ENCODE data around the gene TM4SF1.
"Not testable (repeated sequence)": the region's sequence is repeated elsewhere in the genome, so short reads cannot be mapped to it uniquely, and the experiment has no call there.

The TM4SF1 gene

DNA sequence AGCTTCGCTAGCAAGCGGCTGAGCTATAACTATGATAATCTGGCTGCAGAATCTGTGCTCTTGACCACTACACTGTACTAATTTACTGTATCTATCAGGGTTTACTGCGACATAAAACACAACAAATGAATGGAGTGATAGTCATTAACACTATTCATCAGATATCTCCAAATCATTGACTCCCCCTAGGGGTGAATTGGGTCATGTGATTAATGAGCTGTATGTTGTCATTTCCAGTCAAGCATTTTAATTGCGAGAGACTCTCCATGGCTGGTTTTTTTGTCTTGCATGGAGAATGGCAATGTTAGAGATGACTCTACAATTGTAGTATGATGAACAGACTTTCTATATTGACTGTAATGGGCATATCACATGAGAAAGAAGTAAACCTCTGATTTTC lies 33.5 kb downstream of the TM4SF1 start:
- DNase-seq (ENCODE audit: low read depth in 2 of 2) = no peak

DNA sequence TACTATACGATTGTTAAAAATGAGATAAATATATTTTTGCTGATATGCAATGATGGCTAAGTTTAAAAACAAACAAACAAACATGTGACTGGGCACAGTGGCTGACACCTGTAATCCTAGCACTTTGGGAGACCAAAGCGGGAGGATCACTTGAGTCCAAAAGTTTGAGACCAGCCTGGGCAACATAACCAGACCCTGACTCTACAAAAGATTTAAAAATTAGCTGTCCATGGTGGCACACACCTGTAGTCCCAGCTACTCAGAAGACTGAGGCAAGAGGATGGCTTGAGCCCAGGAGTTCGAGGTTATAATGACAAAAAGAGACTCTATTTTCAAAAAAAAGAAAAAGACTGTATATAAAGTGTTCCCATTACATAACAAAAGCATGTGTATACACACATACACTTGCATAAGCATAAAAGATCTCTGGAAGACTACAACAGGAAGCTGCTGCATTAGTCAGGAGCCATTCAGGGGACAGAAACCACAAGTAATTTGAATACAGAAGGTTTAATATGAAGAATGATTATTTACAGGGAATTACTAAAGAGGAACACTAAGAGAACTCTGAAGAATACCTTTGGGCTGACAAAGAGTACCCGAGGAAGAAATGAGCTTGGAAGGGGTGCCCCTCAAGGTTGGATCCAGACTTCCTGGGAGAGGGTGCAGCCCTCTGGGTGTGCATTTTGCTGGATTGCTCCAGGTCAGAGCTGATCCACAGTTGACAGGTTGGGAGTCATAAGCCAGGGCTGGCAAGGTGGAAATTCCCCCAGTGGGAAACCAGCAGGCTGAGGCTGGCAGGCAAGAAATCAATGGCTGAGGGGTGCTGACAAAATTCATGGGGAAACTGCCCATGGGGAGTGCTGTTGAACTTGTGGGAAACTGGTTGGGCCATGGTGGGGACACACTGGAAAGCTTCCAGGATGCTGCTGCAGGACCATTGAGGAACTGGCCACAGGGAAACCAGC lies 34.8 kb downstream of the TM4SF1 start:
- DNase-seq (ENCODE audit: low read depth in 2 of 2) = peak; percentile 64 to 68

DNA sequence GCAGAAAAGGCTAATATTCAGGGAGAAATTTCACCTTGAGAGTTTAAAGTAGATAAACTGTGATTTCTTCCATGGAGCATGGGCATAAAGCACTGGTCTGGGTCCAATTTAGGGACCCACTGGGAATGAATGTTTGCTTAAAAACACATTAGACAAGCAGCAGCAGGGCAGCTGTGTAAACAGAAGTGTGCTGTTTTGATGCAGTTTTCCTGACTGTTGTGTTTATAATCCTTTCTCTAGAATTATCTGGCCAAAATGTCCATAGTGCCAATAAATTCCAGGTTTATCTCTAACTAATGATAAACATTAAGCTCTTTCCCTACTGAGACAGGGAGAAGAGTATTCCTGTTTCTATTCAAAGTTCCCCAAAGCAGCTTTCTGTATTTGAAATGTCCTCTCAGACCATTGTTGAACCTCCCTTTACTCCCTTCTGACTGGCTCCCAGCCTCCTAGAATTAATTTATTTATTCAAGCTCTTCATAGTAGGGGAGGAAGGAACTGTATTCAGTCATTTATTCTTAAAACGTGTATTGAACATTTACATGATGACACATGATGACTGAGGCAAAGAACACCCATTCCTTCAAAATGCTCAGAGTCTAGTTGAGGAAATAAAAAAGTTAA lies 37.0 kb downstream of the TM4SF1 start:
- no peak for DNase-seq (ENCODE audit: low read depth in 2 of 2)

DNA sequence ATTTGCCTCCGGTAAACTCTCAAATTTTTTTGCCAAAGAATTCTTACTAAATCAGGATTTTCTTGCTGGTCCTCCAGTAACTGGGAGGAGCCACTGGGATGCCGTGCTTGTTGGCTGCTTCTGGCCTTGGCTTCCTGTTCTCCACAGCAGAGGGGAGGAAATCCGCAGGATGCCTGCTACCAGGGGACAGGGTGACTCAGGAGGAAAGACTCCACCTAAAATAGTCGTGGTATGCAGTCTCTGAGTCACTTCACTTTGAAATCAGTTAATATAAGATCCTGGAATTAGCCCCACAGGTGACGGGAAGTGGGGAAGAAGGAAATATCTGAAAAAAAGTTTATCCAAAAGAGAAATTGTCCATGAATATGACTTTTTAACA lies 37.5 kb downstream of the TM4SF1 start:
- peak; percentile 93 to 94 for DNase-seq (ENCODE audit: low read depth in 2 of 2)

DNA sequence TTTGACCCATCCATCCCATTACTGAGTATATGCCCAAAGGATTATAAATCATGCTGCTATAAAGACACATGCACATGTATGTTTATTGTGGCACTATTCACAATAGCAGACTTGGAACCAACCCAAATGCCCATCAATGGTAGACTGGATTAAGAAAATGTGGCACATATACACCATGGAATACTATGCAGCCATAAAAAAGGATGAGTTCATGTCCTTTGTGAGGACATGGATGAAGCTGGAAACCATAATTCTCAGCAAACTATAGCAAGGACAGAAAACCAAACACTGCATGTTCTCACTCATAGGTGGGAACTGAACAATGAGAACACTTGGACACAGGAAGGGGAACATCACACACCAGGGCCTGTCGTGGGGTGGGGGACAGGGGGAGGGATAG lies 40.0 kb downstream of the TM4SF1 start:
- DNase-seq (ENCODE audit: low read depth in 2 of 2) = not testable (repeated sequence)

DNA sequence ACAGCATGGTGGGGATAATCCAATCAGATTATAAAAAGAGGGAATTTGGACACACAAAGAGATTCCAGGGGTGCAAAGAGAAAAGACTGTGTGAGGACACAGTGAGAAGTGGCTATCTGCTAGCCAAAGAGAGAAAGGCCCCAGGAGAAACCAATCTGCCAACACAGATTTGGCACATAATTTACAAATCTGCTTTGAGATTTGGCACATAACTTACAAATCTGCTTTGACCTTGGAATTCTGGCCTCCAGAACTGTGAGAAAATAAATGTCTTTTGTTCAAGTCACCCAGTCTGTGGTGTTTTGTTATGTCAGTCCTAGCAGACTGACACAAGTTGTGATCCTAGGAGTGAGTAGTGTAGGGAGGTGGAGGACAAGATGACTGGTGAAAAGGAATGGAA lies 40.5 kb downstream of the TM4SF1 start:
- no peak for DNase-seq (ENCODE audit: low read depth in 2 of 2)

DNA sequence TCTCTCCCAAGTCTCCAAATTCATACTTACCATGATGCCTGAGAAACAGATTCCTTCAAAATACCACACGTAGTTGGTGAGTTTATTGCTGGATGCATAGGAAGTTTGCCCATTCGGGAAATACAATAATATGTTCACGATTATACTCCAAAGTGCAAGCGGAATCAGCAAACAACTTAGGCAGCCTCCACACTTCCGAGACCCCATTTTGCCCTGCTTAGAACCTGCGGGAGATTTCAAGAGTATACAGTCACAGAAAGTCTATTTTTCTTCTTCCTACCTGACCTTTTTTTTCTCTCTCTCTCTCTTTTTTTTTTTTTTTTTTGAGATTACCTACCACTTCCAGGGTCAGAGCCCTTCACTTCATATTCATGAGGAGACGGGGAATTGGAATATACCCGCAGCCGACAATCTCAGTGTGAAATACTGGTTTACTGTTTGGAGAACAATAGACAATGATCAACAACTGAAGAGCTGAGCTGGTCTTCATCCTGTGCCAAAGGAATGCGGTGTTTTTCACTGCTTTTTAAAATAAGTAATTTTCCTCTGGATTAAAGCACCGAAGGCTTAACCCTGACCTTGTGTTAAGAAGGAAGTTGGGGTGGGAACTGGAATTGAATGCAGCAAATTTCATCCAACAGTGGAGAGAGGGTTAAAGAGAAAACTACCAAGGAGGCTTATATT lies 44.1 kb downstream of the TM4SF1 start, which contains the start of gene TM4SF18:
TM4SF18 (minus strand) TSS at position 461 of the 684 bp plus-strand sequence; CDS start at position 207, 254 bp downstream.
- no peak for DNase-seq (ENCODE audit: low read depth in 2 of 2)

DNA sequence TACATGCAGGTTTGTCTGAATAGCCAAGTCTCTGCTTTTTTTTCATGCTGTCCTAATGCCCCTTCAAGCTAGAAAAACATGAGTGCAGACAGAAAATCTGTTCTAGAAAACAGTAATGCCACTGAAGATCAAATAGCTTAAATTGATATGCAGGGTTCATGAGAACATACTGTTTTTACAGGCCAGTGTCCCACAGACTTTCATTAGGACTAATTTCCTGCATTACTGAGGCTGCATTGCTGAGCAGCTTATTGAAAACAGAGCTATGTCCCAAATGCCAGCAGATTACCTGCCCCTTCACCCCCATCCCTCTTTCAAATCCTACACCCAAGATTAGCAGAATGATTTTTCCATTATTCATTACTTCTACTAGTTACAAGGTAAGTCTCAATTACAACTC lies 44.7 kb downstream of the TM4SF1 start:
- no peak for DNase-seq (ENCODE audit: low read depth in 2 of 2)

DNA sequence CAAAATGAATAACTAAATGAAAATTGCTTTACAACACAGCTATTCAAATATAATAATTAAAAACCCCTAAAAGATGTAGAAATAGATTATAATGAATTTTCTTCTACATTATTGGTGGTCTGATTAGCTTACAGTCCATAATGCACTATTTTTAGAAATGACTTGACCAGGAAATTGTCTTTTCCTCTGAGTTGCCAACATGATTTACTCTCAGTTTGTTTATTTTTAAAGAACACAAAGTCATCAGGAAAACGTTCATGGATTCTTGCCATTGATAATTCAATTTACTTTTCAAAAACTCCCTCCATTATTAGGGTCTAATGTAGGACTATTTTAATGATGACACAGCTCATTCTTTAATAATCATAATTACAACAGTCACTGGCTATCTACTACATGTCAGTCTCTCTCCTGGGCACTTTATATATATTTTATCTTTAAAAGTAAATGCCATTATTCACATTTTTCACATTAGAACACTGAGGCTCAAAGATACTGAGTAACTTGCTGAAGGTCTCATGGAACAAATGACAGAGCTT lies 45.2 kb downstream of the TM4SF1 start:
- no peak for DNase-seq (ENCODE audit: low read depth in 2 of 2)

DNA sequence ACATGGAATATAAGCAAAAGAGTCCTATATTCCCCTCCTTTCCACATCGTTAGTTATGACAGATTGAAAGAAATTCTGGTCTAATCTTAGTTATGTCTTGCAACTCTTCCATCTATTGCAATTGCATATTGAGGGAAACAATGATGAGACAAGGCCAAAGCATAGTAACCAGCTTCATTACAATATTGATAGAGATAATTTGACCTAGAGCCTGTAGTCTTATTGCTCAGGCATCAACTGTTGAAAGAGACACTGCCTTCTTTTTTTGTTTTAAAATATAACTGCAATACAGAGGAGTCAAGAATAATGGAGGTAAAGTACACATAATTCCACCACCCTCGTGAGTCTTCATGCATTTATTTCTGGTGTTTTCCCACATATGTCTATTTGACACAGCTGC lies 46.1 kb downstream of the TM4SF1 start:
- no peak for DNase-seq (ENCODE audit: low read depth in 2 of 2)

DNA sequence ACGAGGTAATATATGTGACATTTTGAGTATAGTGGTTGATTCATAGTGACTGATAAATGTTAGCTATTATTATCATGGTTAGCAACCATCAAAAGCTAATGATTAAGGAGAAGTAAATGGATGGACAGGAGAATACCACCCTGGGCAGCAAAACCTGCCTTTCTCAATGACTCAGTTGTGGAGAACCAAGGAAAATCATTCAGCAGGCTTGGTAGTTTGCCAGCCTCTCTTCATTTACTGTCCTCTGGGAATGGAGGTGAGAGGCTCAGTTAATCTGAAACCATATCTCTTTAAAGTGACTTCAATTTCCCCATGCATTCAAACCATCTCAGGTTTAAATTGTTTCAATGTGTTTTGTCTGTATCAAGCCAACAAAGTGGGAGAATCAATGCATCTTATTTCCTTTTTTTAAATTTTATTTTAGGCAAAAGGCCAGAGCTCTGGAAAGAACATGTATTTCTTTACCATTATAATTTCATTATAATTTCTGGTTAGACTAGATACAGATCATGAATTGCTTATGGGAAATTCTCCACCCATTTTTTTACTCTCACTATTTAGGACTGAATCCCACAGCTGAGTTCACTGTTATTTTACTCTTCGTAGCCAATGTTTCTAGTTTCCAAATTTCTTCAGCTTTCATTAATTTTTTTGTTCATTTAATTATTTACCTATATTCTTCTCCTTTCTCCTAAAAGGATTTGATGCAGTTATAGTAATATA lies 46.7 kb downstream of the TM4SF1 start:
- DNase-seq (ENCODE audit: low read depth in 2 of 2) = no peak

DNA sequence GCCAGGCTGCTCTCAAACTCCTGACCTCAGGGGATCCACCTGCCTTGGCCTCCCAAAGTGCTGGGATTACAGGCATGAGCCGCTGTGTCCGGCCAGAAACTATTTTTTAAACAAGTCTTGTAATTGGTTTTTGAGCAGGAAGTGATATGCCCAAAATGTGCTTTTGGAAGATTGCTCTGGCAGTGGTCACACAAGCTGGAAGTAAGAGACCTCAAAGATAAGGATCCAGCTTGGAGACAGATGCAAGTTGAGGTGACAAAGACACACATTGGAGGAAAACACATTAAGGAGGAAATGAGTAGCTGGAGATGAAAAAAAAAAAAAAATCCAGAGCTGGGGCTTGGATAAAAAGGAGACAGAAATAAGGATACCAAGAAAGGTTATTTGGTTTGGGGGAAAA lies 50.3 kb downstream of the TM4SF1 start:
- no peak for DNase-seq (ENCODE audit: low read depth in 2 of 2)

DNA sequence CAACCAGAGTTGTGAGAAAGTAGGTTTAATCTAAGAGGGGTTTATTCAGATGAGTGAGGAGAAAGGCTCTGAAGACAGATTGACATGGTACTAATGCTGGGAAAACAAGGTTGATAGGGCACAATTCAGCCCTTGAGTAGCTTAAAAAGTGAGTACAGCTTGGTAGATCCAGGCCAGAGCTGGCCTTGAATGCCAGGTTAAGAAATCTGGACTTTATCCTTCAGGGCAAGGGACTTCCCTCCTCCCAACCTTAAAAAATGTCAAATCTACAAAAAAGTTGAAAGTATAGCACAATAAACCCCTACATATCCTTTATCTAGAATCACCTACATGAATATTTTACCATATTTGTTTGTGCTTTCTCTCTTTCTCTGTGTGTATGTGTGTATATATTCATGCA lies 51.9 kb downstream of the TM4SF1 start:
- no peak for DNase-seq (ENCODE audit: low read depth in 2 of 2)

DNA sequence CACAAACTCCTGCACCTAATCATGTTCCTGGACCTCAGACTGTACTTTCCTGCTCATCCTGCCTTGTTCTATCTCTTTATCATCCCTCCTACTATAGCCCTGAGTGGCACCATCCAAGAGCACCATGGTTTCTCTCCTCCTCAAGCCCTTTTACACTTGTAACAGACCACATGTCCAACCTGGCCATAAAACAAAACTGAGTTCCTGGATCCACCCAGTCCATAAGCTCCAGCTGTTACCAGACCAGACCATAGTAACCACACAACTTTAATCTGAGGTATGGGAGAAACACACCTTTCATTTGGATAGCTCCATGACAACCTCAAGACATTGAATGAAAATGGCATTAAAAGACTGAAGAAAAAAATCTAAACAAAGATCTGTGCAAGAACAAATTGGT lies 53.1 kb downstream of the TM4SF1 start:
- DNase-seq (ENCODE audit: low read depth in 2 of 2) = no peak

DNA sequence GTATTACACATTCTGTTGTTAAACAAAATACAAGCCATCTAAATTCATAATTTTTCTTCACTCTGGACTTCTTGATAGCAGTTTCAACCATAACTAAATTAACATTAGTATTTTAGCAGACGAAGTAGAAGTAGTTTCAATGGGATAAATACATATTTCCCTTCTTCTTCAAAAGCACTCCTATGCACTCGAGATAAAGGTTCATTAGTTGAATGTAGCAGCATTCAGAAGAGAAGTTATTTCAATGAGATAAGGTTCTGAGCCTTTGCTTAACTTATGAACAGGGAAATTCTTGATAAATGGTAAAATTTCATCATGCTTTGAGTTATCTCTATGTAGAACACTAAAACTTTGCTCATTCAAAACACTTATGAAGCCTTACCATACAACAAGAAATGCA lies 55.8 kb downstream of the TM4SF1 start:
- no peak for DNase-seq (ENCODE audit: low read depth in 2 of 2)

DNA sequence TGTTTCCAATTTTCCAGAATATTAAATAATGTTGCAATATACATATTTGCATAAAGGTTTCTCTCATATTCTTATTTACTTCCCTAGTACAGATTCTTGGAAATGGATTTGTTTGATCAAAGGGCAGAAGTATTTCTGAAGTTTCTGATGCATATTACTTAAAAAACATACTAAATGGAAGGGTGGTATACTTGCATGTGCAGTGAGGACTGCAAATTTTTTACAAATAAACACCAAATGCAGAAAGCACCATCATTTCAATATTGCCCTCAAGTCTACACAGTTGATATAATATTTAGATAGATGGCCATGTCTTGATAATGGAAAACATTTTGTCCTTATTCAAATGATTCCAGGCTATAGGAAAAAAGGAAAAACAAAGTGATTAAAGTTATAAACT lies 56.3 kb downstream of the TM4SF1 start:
- DNase-seq (ENCODE audit: low read depth in 2 of 2) = no peak

DNA sequence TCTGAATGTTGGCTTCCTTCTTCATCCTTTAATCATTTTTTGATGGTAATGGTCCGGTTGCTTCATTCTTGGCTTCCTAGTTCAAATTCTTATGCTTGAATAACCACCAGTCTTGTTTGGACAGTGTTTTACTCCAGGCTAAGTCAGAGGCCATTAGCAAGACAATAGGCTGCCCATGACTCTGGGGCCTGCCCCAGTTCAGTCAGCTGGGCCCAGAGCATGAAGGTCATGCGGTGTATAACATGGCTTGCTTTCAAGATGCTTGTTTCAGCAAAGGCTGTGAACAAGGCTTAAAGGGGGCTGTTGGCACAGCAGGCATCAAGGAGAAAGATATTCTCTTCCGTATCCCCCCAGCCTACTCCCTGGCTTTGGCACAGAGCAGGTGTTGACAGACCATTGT lies 57.7 kb downstream of the TM4SF1 start:
- no peak for DNase-seq (ENCODE audit: low read depth in 2 of 2)
